ENCODE results near the gene PXDN. TPM values are rescaled to one million over a fixed set of nuclear protein-coding genes. Genes with fewer than 3 reads are reported as not detected.
A peak's percentile ranks its signal among the peaks of the same experiment; 100 is the strongest.

PXDN gene
- total RNA-seq, 1 experiment from 2014 or later, result 146 TPM

GRCh38 chr2:1743396-1744150 is 742 bp downstream of the PXDN start (continued):
- TF ChIP-seq NFATC4 (CRISPR knock-in tag; IDR thresholded peaks at IDR 0.05) (no peak), SMAD4 (CRISPR knock-in tag; IDR thresholded peaks at IDR 0.05) (no peak), ZNF263 (CRISPR knock-in tag; IDR thresholded peaks at IDR 0.05; ENCODE audit: low read depth) (peak; percentile 87)

GRCh38 chr2:1742681-1743395 is 1.5 kb downstream of the PXDN start:
- Mint-ChIP-seq H3K27ac (peak overlapping the region; percentile 98), H3K9me3 (no peaks in the 10 kb centered on the region), H3K27me3 (ENCODE audit: low read depth) (peaks cover 29% of the 10 kb centered on the region), H3K4me1 (peaks cover 37% of the 10 kb centered on the region), H3K4me3 (peak overlapping the region; percentile 98), H3K36me3 (peaks cover 2% of the 10 kb centered on the region; the same call in 1 of the 2 replicates)
- ATAC-seq, result peak; percentile 36
- POLR2A ChIA-PET, result interaction anchor here (0.7 to 0.8 kb wide), 3 partner anchors 35 to 117 kb away, joined by 3 read pairs; no protein-coding TSS in a partner anchor
- TF ChIP-seq HMGXB4 (CRISPR knock-in tag; IDR thresholded peaks at IDR 0.05) (peak; percentile 72), FOXP4 (CRISPR knock-in tag; IDR thresholded peaks at IDR 0.05) (0 out of 2 replicates have a peak, but pooled peaks have one; percentile 20), ZNF423 (CRISPR knock-in tag; IDR thresholded peaks at IDR 0.05) (peak; percentile 76), PREB (CRISPR knock-in tag; IDR thresholded peaks at IDR 0.05; ENCODE audit: borderline replicate concordance) (no peak)
- CTCF ChIA-PET, result interaction anchor here (1.1 to 3.3 kb wide), 3 partner anchors 8 to 41 kb away, joined by 3 to 15 read pairs (median 4); no protein-coding TSS in a partner anchor
- DNase-seq (ENCODE audit: low spot score), result peak; percentile 74

GRCh38 chr2:1742301-1742680 is 2.0 kb downstream of the PXDN start:
- Mint-ChIP-seq H3K36me3 (peaks cover 2% of the 10 kb centered on the region; the same call in 1 of the 2 replicates), H3K27me3 (ENCODE audit: low read depth) (peaks cover 23% of the 10 kb centered on the region), H3K4me1 (peaks cover 37% of the 10 kb centered on the region), H3K4me3 (peak overlapping the region; percentile 98), H3K27ac (peak overlapping the region; percentile 96), H3K9me3 (no peaks in the 10 kb centered on the region)
- ATAC-seq (no peak), DNase-seq (ENCODE audit: low spot score) (no peak)
- CTCF ChIA-PET, result interaction anchor here (1.1 to 3.3 kb wide), 5 partner anchors 9 to 153 kb away, joined by 3 to 15 read pairs (median 4); no protein-coding TSS in a partner anchor
- TF ChIP-seq CBFB (CRISPR knock-in tag; IDR thresholded peaks at IDR 0.05; ENCODE audit: low read depth), result no peak
- no peak for TF ChIP-seq SMAD4 (CRISPR knock-in tag; IDR thresholded peaks at IDR 0.05)
- no peak for TF ChIP-seq E2F4 (CRISPR knock-in tag; IDR thresholded peaks at IDR 0.05; ENCODE audit: borderline replicate concordance, low read depth)
- POLR2A ChIA-PET, result interaction anchor here (0.7 to 1.1 kb wide), 3 partner anchors 11 to 78 kb away, joined by 3 to 4 read pairs (median 3); no protein-coding TSS in a partner anchor

GRCh38 chr2:1741851-1742250 is 2.5 kb downstream of the PXDN start:
- peaks cover 19% of the 10 kb centered on the region for H3K27me3 Mint-ChIP-seq (ENCODE audit: low read depth)
- H3K27ac Mint-ChIP-seq, result peak overlapping the region; percentile 96
- ATAC-seq (no peak), DNase-seq (ENCODE audit: low spot score) (no peak)
- CTCF ChIA-PET, result interaction anchor here (0.9 to 3.3 kb wide), 6 partner anchors 9 to 153 kb away, joined by 3 to 15 read pairs (median 4); no protein-coding TSS in a partner anchor
- H3K36me3 Mint-ChIP-seq, result peaks cover 5% of the 10 kb centered on the region; the same call in 1 of the 2 replicates
- peaks cover 37% of the 10 kb centered on the region for H3K4me1 Mint-ChIP-seq
- no peaks in the 10 kb centered on the region for H3K9me3 Mint-ChIP-seq
- H3K4me3 Mint-ChIP-seq, result peak overlapping the region; percentile 98
- POLR2A ChIA-PET, result interaction anchor here (0.7 to 1.1 kb wide), 2 partner anchors 11 to 78 kb away, joined by 3 to 4 read pairs; no protein-coding TSS in a partner anchor
- no peak for TF ChIP-seq E2F1 (CRISPR knock-in tag; IDR thresholded peaks at IDR 0.05)
- TF ChIP-seq MXD4 (CRISPR knock-in tag; IDR thresholded peaks at IDR 0.05; ENCODE audit: borderline replicate concordance), result no peak
- TF ChIP-seq ESRRA (CRISPR knock-in tag; IDR thresholded peaks at IDR 0.05; ENCODE audit: borderline replicate concordance), result no peak
- TF ChIP-seq CDX4 (CRISPR knock-in tag; IDR thresholded peaks at IDR 0.05; ENCODE audit: borderline replicate concordance), result no peak
- no peak for TF ChIP-seq FOXJ3 (CRISPR knock-in tag; IDR thresholded peaks at IDR 0.05; ENCODE audit: borderline replicate concordance)
- TF ChIP-seq ZSCAN18 (CRISPR knock-in tag; IDR thresholded peaks at IDR 0.05), result no peak
- no peak for TF ChIP-seq HMGA2 (CRISPR knock-in tag; IDR thresholded peaks at IDR 0.05)
